CD14-positive monocyte (primary cell): ENCODE data around the gene SDF2. TPM values are rescaled to one million over a fixed set of nuclear protein-coding genes. Genes with fewer than 3 reads are reported as not detected.

Experiments used
- DNase-seq, 3 donors: peaks; one replicate each; pipeline ENCODE4 v3.0.0-alpha.2; 2011 to 2022
- H2AFZ ChIP-seq: 2 replicates; pipeline ENCODE4 v1.6.0; 2012; ENCODE audit warnings: mild to moderate bottlenecking, low read depth, low read length, inconsistent platforms; ENCODE audit not compliant: insufficient read depth, poor library complexity, severe bottlenecking
- H3K27ac ChIP-seq, 2 donors: 1 replicate in 1 of 2; 2 replicates in 1 of 2; pipeline ENCODE4 v1.5.1; 2012 to 2013; ENCODE audit warnings: low read length in 2 of 2, control low read depth in 1 of 2, inconsistent platforms in 1 of 2, low read depth in 1 of 2, mild to moderate bottlenecking in 1 of 2
- H3K27me3 ChIP-seq, 2 donors: one replicate each; pipeline versions ENCODE4 v1.6.0 to v1.6.1; 2011 to 2013; ENCODE audit warnings: low read length in 2 of 2; ENCODE audit not compliant: control insufficient read depth in 2 of 2, insufficient read depth in 2 of 2
- H3K36me3 ChIP-seq, 2 donors: replicated peaks in 1 of 2; 1 replicate in 1 of 2; 2 replicates in 1 of 2; pipeline versions ENCODE4 v1.5.1 to v1.6.1; 2012 to 2013; ENCODE audit warnings: low read length in 2 of 2, control low read depth in 1 of 2, inconsistent platforms in 1 of 2, mild to moderate bottlenecking in 1 of 2; ENCODE audit not compliant: insufficient read depth in 2 of 2, control insufficient read depth in 1 of 2
- H3K4me1 ChIP-seq, 2 donors: 1 replicate in 1 of 2; 2 replicates in 1 of 2; pipeline versions ENCODE4 v1.5.1 to v1.6.1; 2012 to 2013; ENCODE audit warnings: low read length in 2 of 2, control low read depth in 1 of 2, inconsistent platforms in 1 of 2, mild to moderate bottlenecking in 1 of 2, moderate library complexity in 1 of 2; ENCODE audit not compliant: insufficient read depth in 2 of 2, control insufficient read depth in 1 of 2
- H3K4me2 ChIP-seq: replicated peaks from 2 replicates; pipeline ENCODE3; 2012; ENCODE audit warnings: low read length, moderate library complexity, mild to moderate bottlenecking; ENCODE audit not compliant: poor library complexity, severe bottlenecking; ENCODE audit errors: extremely low read depth
- H3K4me3 ChIP-seq, 3 experiments: fragments of 200-600 bp in 1 of 3; sonication (generic) in 1 of 3; replicated peaks in 1 of 3; 1 replicate in 2 of 3; 2 replicates in 1 of 3; pipeline ENCODE4 v1.5.1; 2011 to 2013; ENCODE audit warnings: low read length in 3 of 3, mild to moderate bottlenecking in 3 of 3, control low read depth in 2 of 3, low read depth in 2 of 3, inconsistent platforms in 1 of 3, moderate library complexity in 1 of 3
- H3K79me2 ChIP-seq: 2 replicates; pipeline ENCODE4 v1.6.0; 2012; ENCODE audit warnings: mild to moderate bottlenecking, control low read depth, inconsistent platforms, low read length, moderate library complexity; ENCODE audit not compliant: insufficient read depth
- H3K9ac ChIP-seq: 2 replicates; pipeline ENCODE4 v1.6.0; 2017; ENCODE audit warnings: low read length, mild to moderate bottlenecking; ENCODE audit not compliant: insufficient read depth, poor library complexity, severe bottlenecking
- H3K9me3 ChIP-seq, 2 donors: replicated peaks in 1 of 2; 1 replicate in 1 of 2; 2 replicates in 1 of 2; pipeline versions ENCODE4 v1.5.1 to v1.6.1; 2012 to 2013; ENCODE audit warnings: low read length in 2 of 2, control low read depth in 1 of 2; ENCODE audit not compliant: control insufficient read depth in 1 of 2, insufficient read depth in 1 of 2
- H4K20me1 ChIP-seq: 2 replicates; pipeline ENCODE4 v1.6.0; 2012; ENCODE audit warnings: mild to moderate bottlenecking, low read length, control low read depth, moderate library complexity; ENCODE audit not compliant: insufficient read depth
- H3K27ac Mint-ChIP-seq, 7 donors: one replicate each; pipeline ENCODE4 v1.8.0; 2020; ENCODE audit warnings: mild to moderate bottlenecking in 7 of 7, mixed read lengths in 7 of 7, moderate library complexity in 6 of 7, inconsistent platforms in 2 of 7
- H3K27me3 Mint-ChIP-seq, 3 donors: one replicate each; pipeline ENCODE4 v1.8.0; 2021 to 2022; ENCODE audit warnings: low read depth in 3 of 3, mild to moderate bottlenecking in 3 of 3, mixed read lengths in 3 of 3, moderate library complexity in 3 of 3, inconsistent platforms in 1 of 3
- H3K36me3 Mint-ChIP-seq, 2 donors: one replicate each; pipeline ENCODE4 v1.8.0; 2020; ENCODE audit warnings: mixed read lengths in 2 of 2, inconsistent platforms in 1 of 2, mild to moderate bottlenecking in 1 of 2
- H3K4me1 Mint-ChIP-seq: one replicate; pipeline ENCODE4 v1.8.0; 2020; ENCODE audit warnings: mild to moderate bottlenecking, mixed read lengths
- H3K4me3 Mint-ChIP-seq, 2 donors: one replicate each; pipeline ENCODE4 v1.8.0; 2020; ENCODE audit warnings: mild to moderate bottlenecking in 2 of 2, mixed read lengths in 2 of 2, moderate library complexity in 1 of 2
- H3K9me3 Mint-ChIP-seq, 7 donors: one replicate each; pipeline ENCODE4 v1.8.0; 2020 to 2022; ENCODE audit warnings: mixed read lengths in 7 of 7, mild to moderate bottlenecking in 6 of 7, moderate library complexity in 6 of 7, inconsistent platforms in 2 of 7
- WGBS: methylation state at CpG from one replicate; pipeline ENCODE4 v1.1.5; 2013; ENCODE audit warnings: missing lambda C conversion rate; ENCODE audit not compliant: insufficient coverage; 5-methylcytosine and 5-hydroxymethylcytosine counted together
- intact Hi-C, 2 donors: fragments of 100-400 bp; cut with micrococcal nuclease; formaldehyde crosslinking; loops; one replicate each; pipeline versions ENCODE4 v1.15.0 to v1.15.1; 2023
- polyA plus RNA-seq, 3 donors: library from polyadenylated mRNA; depleted of rRNA in 1 of 3; unstranded in 2 of 3; stranded (reverse) in 1 of 3; fragments of 300-500 nt in 2 of 3; fragments of >200 nt in 1 of 3; fragmentation: Illumina TruSeq in 2 of 3; gene quantifications; 1 replicate in 2 of 3; 2 replicates in 1 of 3; pipeline ENCODE4 v1.2.3, GENCODE V29; 2012 to 2021
- TF ChIP-seq, protein P1 (sequence below): fragments of 200-600 bp; IDR thresholded peaks from one replicate; pipeline ENCODE4 v1.8.0; 2022; ENCODE audit warnings: antibody characterized with exemption, mild to moderate bottlenecking

Gene SDF2
- polyA plus RNA-seq, 3 donors: 52.9 to 103 (median 84.5) TPM

DNA sequence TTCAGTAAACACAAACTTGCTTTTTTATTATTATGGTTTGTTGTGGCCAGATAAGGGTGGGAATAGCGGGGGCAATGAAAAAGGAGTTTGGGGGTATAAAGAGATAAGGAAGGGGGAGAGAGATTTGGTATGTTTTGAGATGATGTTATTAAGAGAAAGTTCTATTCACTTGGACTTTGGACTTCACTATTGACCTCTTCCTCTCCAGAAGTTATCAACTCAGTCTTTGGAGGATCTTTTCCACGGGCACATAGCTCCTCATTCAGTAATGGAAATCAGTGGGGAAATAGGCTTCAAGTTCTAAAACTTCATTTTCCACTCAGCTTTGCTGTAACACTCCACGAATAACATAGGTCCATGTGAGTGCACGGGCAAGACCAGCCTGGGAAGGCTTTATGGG is 26.8 kb upstream of the SDF2 start:
- Histone ChIP-seq H3K4me3 (no peak overlapping the region), H3K36me3 (peaks cover 91 to 99% of the 10 kb centered on the region in 2 donors), H3K27me3 (no peaks in the 10 kb centered on the region), H3K4me2 (no peak overlapping the region), H3K79me2 (no peaks in the 10 kb centered on the region), H3K4me1 (no peaks in the 10 kb centered on the region), H3K9me3 (no peaks in the 10 kb centered on the region), H4K20me1 (no peaks in the 10 kb centered on the region), H3K27ac (no peak overlapping the region), H3K9ac (no peak overlapping the region), H2AFZ (no peak overlapping the region)
- Mint-ChIP-seq H3K4me1 (no peaks in the 10 kb centered on the region), H3K4me3 (no peak overlapping the region), H3K36me3 (peaks cover 86 to 99% of the 10 kb centered on the region in 2 donors), H3K27me3 (no peaks in the 10 kb centered on the region), H3K27ac (peak overlapping the region in 1 of 7 donors; percentile 16), H3K9me3 (no peaks in the 10 kb centered on the region)
- no peak for DNase-seq
- TF ChIP-seq, protein P1, sequence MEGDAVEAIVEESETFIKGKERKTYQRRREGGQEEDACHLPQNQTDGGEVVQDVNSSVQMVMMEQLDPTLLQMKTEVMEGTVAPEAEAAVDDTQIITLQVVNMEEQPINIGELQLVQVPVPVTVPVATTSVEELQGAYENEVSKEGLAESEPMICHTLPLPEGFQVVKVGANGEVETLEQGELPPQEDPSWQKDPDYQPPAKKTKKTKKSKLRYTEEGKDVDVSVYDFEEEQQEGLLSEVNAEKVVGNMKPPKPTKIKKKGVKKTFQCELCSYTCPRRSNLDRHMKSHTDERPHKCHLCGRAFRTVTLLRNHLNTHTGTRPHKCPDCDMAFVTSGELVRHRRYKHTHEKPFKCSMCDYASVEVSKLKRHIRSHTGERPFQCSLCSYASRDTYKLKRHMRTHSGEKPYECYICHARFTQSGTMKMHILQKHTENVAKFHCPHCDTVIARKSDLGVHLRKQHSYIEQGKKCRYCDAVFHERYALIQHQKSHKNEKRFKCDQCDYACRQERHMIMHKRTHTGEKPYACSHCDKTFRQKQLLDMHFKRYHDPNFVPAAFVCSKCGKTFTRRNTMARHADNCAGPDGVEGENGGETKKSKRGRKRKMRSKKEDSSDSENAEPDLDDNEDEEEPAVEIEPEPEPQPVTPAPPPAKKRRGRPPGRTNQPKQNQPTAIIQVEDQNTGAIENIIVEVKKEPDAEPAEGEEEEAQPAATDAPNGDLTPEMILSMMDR: no peak
- intact Hi-C loops: no loop called here
- no CpG with 5 or more reads among the region's 4 CpGs for WGBS

- no peaks in the 10 kb centered on the region for H3K9me3 Mint-ChIP-seq
- peaks cover 92 to 99% of the 10 kb centered on the region in 2 donors for H3K36me3 Mint-ChIP-seq
- WGBS: 94% methylated on average over 2 of the region's 4 CpGs
- intact Hi-C loops: no loop called here
- Histone ChIP-seq H4K20me1 (no peaks in the 10 kb centered on the region), H2AFZ (no peak overlapping the region), H3K36me3 (peaks cover 99% of the 10 kb centered on the region in 2 donors), H3K4me2 (no peak overlapping the region), H3K79me2 (no peaks in the 10 kb centered on the region), H3K27ac (no peak overlapping the region), H3K9me3 (no peaks in the 10 kb centered on the region), H3K27me3 (no peaks in the 10 kb centered on the region), H3K4me3 (no peak overlapping the region), H3K4me1 (no peaks in the 10 kb centered on the region), H3K9ac (no peak overlapping the region)
- peak overlapping the region in 1 of 7 donors; percentile 54 for H3K27ac Mint-ChIP-seq
- H3K27me3 Mint-ChIP-seq: no peaks in the 10 kb centered on the region
- DNase-seq: no peak
- H3K4me3 Mint-ChIP-seq: no peak overlapping the region
- TF ChIP-seq, protein P1: no peak
- H3K4me1 Mint-ChIP-seq: no peaks in the 10 kb centered on the region
Measured at GRCh38 chr17:28686296-28686695, 24.6 kb upstream of the SDF2 start.
